Neural cell (in vitro differentiated cells): Measurements from ENCODE around the gene SERINC5. TPM values are rescaled to one million over a fixed set of nuclear protein-coding genes. Genes with fewer than 3 reads are reported as not detected.

ENCODE experiments used
- H2AFZ ChIP-seq: fragments of 200-600, 300-800 bp; sonication (generic), shearing (Covaris generic); 2 replicates; pipeline ENCODE4 v1.6.0; 2014; ENCODE audit warnings: low read depth, mild to moderate bottlenecking, antibody characterized with exemption, low read length, moderate library complexity
- H3F3A ChIP-seq: fragments of 200-600 bp; shearing (Covaris generic); 2 replicates; pipeline ENCODE4 v1.6.1; 2016; ENCODE audit warnings: mild to moderate bottlenecking, moderate library complexity, mixed read lengths, antibody characterized with exemption, low read length; ENCODE audit not compliant: insufficient read depth, poor library complexity, severe bottlenecking
- H3K27ac ChIP-seq: fragments of 200-600, 300-800 bp; sonication (generic), shearing (Covaris generic); 2 replicates; pipeline ENCODE4 v1.5.1; 2014; ENCODE audit warnings: mild to moderate bottlenecking, low read length, moderate library complexity
- H3K27me3 ChIP-seq: fragments of 300-800, 200-600 bp; sonication (generic), shearing (Covaris generic); 2 replicates; pipeline ENCODE4 v1.6.0; 2014; ENCODE audit warnings: mild to moderate bottlenecking, low read depth, low read length, moderate library complexity; ENCODE audit not compliant: insufficient read depth
- H3K36me3 ChIP-seq: fragments of 300-800, 200-600 bp; sonication (generic), shearing (Covaris generic); 2 replicates; pipeline ENCODE4 v1.5.1; 2014; ENCODE audit warnings: mild to moderate bottlenecking, antibody characterized with exemption, low read length, moderate library complexity; ENCODE audit not compliant: insufficient read depth
- H3K4me2 ChIP-seq: fragments of 300-800, 200-600 bp; sonication (generic), shearing (Covaris generic); 2 replicates; pipeline ENCODE4 v1.6.0; 2014; ENCODE audit warnings: mild to moderate bottlenecking, low read length
- H3K4me3 ChIP-seq: fragments of 300-800, 200-600 bp; sonication (generic), shearing (Covaris generic); 2 replicates; pipeline ENCODE4 v1.5.1; 2014; ENCODE audit warnings: mild to moderate bottlenecking, low read length, moderate library complexity
- H3K79me2 ChIP-seq: fragments of 200-600 bp; shearing (Covaris generic); replicated peaks from 2 replicates; pipeline ENCODE4 v1.6.0; 2014; ENCODE audit warnings: mild to moderate bottlenecking, low read length, moderate library complexity; ENCODE audit not compliant: insufficient read depth
- H3K9ac ChIP-seq: fragments of 300-800, 200-600 bp; sonication (generic), shearing (Covaris generic); 2 replicates; pipeline ENCODE4 v1.6.1; 2016; ENCODE audit warnings: mild to moderate bottlenecking, low read length, mixed read lengths
- H3K9me2 ChIP-seq: fragments of 200-600 bp; shearing (Covaris generic); 2 replicates; pipeline ENCODE4 v1.6.1; 2016; ENCODE audit warnings: mild to moderate bottlenecking, low read length, mixed read lengths; ENCODE audit not compliant: insufficient read depth
- H3K9me3 ChIP-seq: fragments of 200-600, 300-800 bp; sonication (generic), shearing (Covaris generic); 2 replicates; pipeline ENCODE4 v1.6.1; 2016; ENCODE audit warnings: mild to moderate bottlenecking, mixed run types, low read length, moderate library complexity, mixed read lengths
- H4K20me1 ChIP-seq: fragments of 200-600 bp; shearing (Covaris generic); 2 replicates; pipeline ENCODE4 v1.6.1; 2016; ENCODE audit warnings: mild to moderate bottlenecking, mixed run types; ENCODE audit not compliant: insufficient read depth
- EP300 ChIP-seq: fragments of 450-650 bp; conservative IDR thresholded peaks from 2 replicates; pipeline ENCODE4 v1.6.1; 2014; ENCODE audit warnings: antibody characterized with exemption, mild to moderate bottlenecking, moderate library complexity; ENCODE audit not compliant: poor library complexity, severe bottlenecking
- EZH2 ChIP-seq: fragments of 200-600, 300-800 bp; shearing (Covaris generic), sonication (generic); IDR thresholded peaks from 2 replicates; pipeline ENCODE4 v1.6.1; 2014; ENCODE audit warnings: antibody characterized with exemption, low read length, borderline replicate concordance, mild to moderate bottlenecking; ENCODE audit not compliant: insufficient read depth, poor library complexity, severe bottlenecking
- MXI1 ChIP-seq: fragments of 450-650 bp; conservative IDR thresholded peaks from 2 replicates; pipeline ENCODE4 v1.6.1; 2014; ENCODE audit warnings: antibody characterized with exemption, mild to moderate bottlenecking; ENCODE audit not compliant: poor library complexity, severe bottlenecking
- POLR2AphosphoS5 ChIP-seq: IDR thresholded peaks from 2 replicates; pipeline ENCODE4 v1.6.1; 2012
- RAD21 ChIP-seq: fragments of 450-650 bp; conservative IDR thresholded peaks from 2 replicates; pipeline ENCODE4 v1.6.1; 2014; ENCODE audit warnings: antibody characterized with exemption, mild to moderate bottlenecking, moderate library complexity
- SMC3 ChIP-seq: fragments of 450-650 bp; conservative IDR thresholded peaks from 2 replicates; pipeline ENCODE4 v1.6.1; 2014; ENCODE audit warnings: antibody characterized with exemption, mild to moderate bottlenecking, moderate library complexity; ENCODE audit not compliant: poor library complexity
- TAF1 ChIP-seq: IDR thresholded peaks from 2 replicates; pipeline ENCODE4 v1.6.1; 2012; ENCODE audit warnings: low read depth
- polyA plus RNA-seq: library from polyadenylated mRNA; depleted of rRNA; stranded (reverse); fragments of >200 nt; gene quantifications from 2 replicates; pipeline ENCODE4 v1.2.3, GENCODE V29; 2014
- TF ChIP-seq, protein P1 (sequence below): IDR thresholded peaks from 2 replicates; pipeline ENCODE4 v1.6.1; 2012; ENCODE audit warnings: borderline replicate concordance
- TF ChIP-seq, protein P2 (sequence below): fragments of 450-650 bp; IDR thresholded peaks from 2 replicates; pipeline ENCODE4 v1.5.1; 2014; ENCODE audit warnings: antibody characterized with exemption, mild to moderate bottlenecking, moderate library complexity; ENCODE audit not compliant: poor library complexity, severe bottlenecking

The SERINC5 gene
- polyA plus RNA-seq, 1 donor from 2014 or later = 5.8 TPM

- H3K9me3 ChIP-seq = no peaks in the 10 kb centered on the region
- H3K79me2 ChIP-seq = no peaks in the 10 kb centered on the region
- H2AFZ ChIP-seq = no peak overlapping the region
- no peaks in the 10 kb centered on the region for H3K36me3 ChIP-seq
- TF ChIP-seq SMC3 = no peak
- TF ChIP-seq, protein P1, sequence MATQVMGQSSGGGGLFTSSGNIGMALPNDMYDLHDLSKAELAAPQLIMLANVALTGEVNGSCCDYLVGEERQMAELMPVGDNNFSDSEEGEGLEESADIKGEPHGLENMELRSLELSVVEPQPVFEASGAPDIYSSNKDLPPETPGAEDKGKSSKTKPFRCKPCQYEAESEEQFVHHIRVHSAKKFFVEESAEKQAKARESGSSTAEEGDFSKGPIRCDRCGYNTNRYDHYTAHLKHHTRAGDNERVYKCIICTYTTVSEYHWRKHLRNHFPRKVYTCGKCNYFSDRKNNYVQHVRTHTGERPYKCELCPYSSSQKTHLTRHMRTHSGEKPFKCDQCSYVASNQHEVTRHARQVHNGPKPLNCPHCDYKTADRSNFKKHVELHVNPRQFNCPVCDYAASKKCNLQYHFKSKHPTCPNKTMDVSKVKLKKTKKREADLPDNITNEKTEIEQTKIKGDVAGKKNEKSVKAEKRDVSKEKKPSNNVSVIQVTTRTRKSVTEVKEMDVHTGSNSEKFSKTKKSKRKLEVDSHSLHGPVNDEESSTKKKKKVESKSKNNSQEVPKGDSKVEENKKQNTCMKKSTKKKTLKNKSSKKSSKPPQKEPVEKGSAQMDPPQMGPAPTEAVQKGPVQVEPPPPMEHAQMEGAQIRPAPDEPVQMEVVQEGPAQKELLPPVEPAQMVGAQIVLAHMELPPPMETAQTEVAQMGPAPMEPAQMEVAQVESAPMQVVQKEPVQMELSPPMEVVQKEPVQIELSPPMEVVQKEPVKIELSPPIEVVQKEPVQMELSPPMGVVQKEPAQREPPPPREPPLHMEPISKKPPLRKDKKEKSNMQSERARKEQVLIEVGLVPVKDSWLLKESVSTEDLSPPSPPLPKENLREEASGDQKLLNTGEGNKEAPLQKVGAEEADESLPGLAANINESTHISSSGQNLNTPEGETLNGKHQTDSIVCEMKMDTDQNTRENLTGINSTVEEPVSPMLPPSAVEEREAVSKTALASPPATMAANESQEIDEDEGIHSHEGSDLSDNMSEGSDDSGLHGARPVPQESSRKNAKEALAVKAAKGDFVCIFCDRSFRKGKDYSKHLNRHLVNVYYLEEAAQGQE = no peak
- TF ChIP-seq RAD21 = no peak
- no peak for TF ChIP-seq POLR2AphosphoS5
- TF ChIP-seq MXI1 = no peak
- no peak for TF ChIP-seq EP300
- no peak for TF ChIP-seq TAF1
- TF ChIP-seq, protein P2, sequence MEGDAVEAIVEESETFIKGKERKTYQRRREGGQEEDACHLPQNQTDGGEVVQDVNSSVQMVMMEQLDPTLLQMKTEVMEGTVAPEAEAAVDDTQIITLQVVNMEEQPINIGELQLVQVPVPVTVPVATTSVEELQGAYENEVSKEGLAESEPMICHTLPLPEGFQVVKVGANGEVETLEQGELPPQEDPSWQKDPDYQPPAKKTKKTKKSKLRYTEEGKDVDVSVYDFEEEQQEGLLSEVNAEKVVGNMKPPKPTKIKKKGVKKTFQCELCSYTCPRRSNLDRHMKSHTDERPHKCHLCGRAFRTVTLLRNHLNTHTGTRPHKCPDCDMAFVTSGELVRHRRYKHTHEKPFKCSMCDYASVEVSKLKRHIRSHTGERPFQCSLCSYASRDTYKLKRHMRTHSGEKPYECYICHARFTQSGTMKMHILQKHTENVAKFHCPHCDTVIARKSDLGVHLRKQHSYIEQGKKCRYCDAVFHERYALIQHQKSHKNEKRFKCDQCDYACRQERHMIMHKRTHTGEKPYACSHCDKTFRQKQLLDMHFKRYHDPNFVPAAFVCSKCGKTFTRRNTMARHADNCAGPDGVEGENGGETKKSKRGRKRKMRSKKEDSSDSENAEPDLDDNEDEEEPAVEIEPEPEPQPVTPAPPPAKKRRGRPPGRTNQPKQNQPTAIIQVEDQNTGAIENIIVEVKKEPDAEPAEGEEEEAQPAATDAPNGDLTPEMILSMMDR = no peak
- no peak for TF ChIP-seq EZH2
- no peak overlapping the region for H3K4me2 ChIP-seq
- H3K9me2 ChIP-seq = no peaks in the 10 kb centered on the region
- no peaks in the 10 kb centered on the region for H3F3A ChIP-seq
- no peaks in the 10 kb centered on the region for H3K27me3 ChIP-seq
- no peaks in the 10 kb centered on the region for H4K20me1 ChIP-seq
- no peak overlapping the region for H3K4me3 ChIP-seq
- H3K9ac ChIP-seq = no peak overlapping the region
- H3K27ac ChIP-seq = no peak overlapping the region
These were observed 24.6 kb downstream of the SERINC5 start for GRCh38 chr5:80231243-80231642.

GRCh38 chr5:80230269-80230992, 25.4 kb downstream of the SERINC5 start:
- Histone ChIP-seq H3K27ac (no peak overlapping the region), H3K9me2 (no peaks in the 10 kb centered on the region), H3K9me3 (no peaks in the 10 kb centered on the region), H3K27me3 (no peaks in the 10 kb centered on the region), H3K79me2 (no peaks in the 10 kb centered on the region), H2AFZ (no peak overlapping the region), H3K4me3 (no peak overlapping the region), H3K4me2 (no peak overlapping the region), H3K36me3 (no peaks in the 10 kb centered on the region), H4K20me1 (no peaks in the 10 kb centered on the region), H3F3A (no peaks in the 10 kb centered on the region), H3K9ac (no peak overlapping the region)
- TF ChIP-seq EP300 = no peak
- no peak for TF ChIP-seq EZH2
- no peak for TF ChIP-seq TAF1
